IMR-90 (cell line): ENCODE measurements around the gene SYCE3. TPM values are rescaled to one million over a fixed set of nuclear protein-coding genes. Genes with fewer than 3 reads are reported as not detected.
A peak's percentile ranks its signal among the peaks of the same experiment; 100 is the strongest.

Source experiments
- ATAC-seq: fragments of 200-7000 bp; cut with Tn5 transposase; 2 replicates; pipeline ENCODE4 v1.9.1; 2020; ENCODE audit warnings: low read depth, mild to moderate bottlenecking, moderate library complexity
- BruUV-seq: library from RNA; stranded (reverse); fragments of 400-500 nt; replicated peaks from 2 replicates; lab custom pipeline; 2021; lab: Mats Ljungman, UMichigan
- CTCF ChIA-PET: fragments of 300-600 bp; formaldehyde crosslinking; extraction: SDS; loops from one replicate; lab custom pipeline; 2021; ENCODE audit warnings: antibody characterized with exemption; lab: Yijun Ruan, JAX
- POLR2A ChIA-PET: fragments of 300-600 bp; sonication (Branson Sonifier 250); formaldehyde crosslinking; loops from one replicate; lab custom pipeline; 2022; ENCODE audit warnings: antibody characterized with exemption; ENCODE audit not compliant: unreplicated experiment; lab: Charles Lee
- DNase-seq: peaks from one replicate; pipeline ENCODE4 v3.0.0; 2013
- H2AFZ ChIP-seq: replicated peaks from 2 replicates; pipeline ENCODE3; 2013; ENCODE audit warnings: low read length, mild to moderate bottlenecking; ENCODE audit not compliant: poor library complexity
- H2AK5ac ChIP-seq: 2 replicates; pipeline ENCODE4 v1.6.1; 2013; ENCODE audit warnings: low read depth, low read length, inconsistent platforms
- H2AK9ac ChIP-seq: replicated peaks from 2 replicates; pipeline ENCODE3; 2013; ENCODE audit warnings: mild to moderate bottlenecking, low read depth, low read length, moderate library complexity; ENCODE audit not compliant: poor library complexity
- H2BK120ac ChIP-seq: 2 replicates; pipeline ENCODE4 v1.6.1; 2013; ENCODE audit warnings: low read depth, low read length, inconsistent platforms
- H2BK15ac ChIP-seq: 3 replicates; pipeline ENCODE4 v1.6.1; 2013; ENCODE audit warnings: low read depth, low read length, inconsistent platforms
- H2BK20ac ChIP-seq: 2 replicates; pipeline ENCODE4 v1.6.1; 2013; ENCODE audit warnings: low read depth, mild to moderate bottlenecking, inconsistent platforms, low read length, moderate library complexity
- H2BK5ac ChIP-seq: 2 replicates; pipeline ENCODE4 v1.6.1; 2013; ENCODE audit warnings: mild to moderate bottlenecking, low read depth, low read length, inconsistent platforms; ENCODE audit not compliant: poor library complexity, severe bottlenecking
- H3K14ac ChIP-seq: replicated peaks from 2 replicates; pipeline ENCODE4 v1.6.1; 2013; ENCODE audit warnings: low read depth, low read length, inconsistent platforms
- H3K18ac ChIP-seq: 2 replicates; pipeline ENCODE4 v1.6.1; 2013; ENCODE audit warnings: low read depth, low read length, control low read depth
- H3K23ac ChIP-seq: 2 replicates; pipeline ENCODE4 v1.6.1; 2013; ENCODE audit warnings: low read depth, low read length, inconsistent platforms
- H3K27ac ChIP-seq: 2 replicates; pipeline ENCODE4 v1.5.1; 2013; ENCODE audit warnings: mild to moderate bottlenecking, control low read depth, low read length; ENCODE audit not compliant: insufficient read depth
- H3K27me3 ChIP-seq: 2 replicates; pipeline ENCODE4 v1.6.1; 2013; ENCODE audit warnings: low read length; ENCODE audit not compliant: control insufficient read depth, insufficient read depth
- H3K36me3 ChIP-seq: 2 replicates; pipeline ENCODE4 v1.6.1; 2013; ENCODE audit warnings: low read length, mixed read lengths; ENCODE audit not compliant: control insufficient read depth, insufficient read depth
- H3K4ac ChIP-seq: 2 replicates; pipeline ENCODE4 v1.6.1; 2013; ENCODE audit warnings: low read depth, low read length, inconsistent platforms
- H3K4me1 ChIP-seq: 2 replicates; pipeline ENCODE4 v1.6.1; 2013; ENCODE audit warnings: low read length, mixed read lengths; ENCODE audit not compliant: control insufficient read depth, insufficient read depth
- H3K4me2 ChIP-seq: 2 replicates; pipeline ENCODE4 v1.6.1; 2013; ENCODE audit warnings: low read depth, mild to moderate bottlenecking, control low read depth, low read length, moderate library complexity
- H3K4me3 ChIP-seq: 2 replicates; pipeline ENCODE4 v1.5.1; 2013; ENCODE audit warnings: low read depth, mild to moderate bottlenecking, control low read depth, low read length, moderate library complexity; ENCODE audit not compliant: insufficient read depth
- H3K56ac ChIP-seq: 2 replicates; pipeline ENCODE4 v1.6.1; 2013; ENCODE audit warnings: low read length, inconsistent platforms; ENCODE audit not compliant: insufficient read depth; ENCODE audit errors: extremely low read depth
- H3K79me1 ChIP-seq, 2 experiments: 2 replicates each; pipeline ENCODE4 v1.6.1; 2013; ENCODE audit warnings: low read length in 2 of 2, inconsistent platforms in 1 of 2, low read depth in 1 of 2
- H3K9ac ChIP-seq: 2 replicates; pipeline ENCODE4 v1.6.1; 2013; ENCODE audit warnings: low read depth, low read length, control low read depth
- H3K9me1 ChIP-seq: 2 replicates; pipeline ENCODE4 v1.6.1; 2013; ENCODE audit warnings: low read length, inconsistent platforms; ENCODE audit not compliant: insufficient read depth
- H3K9me3 ChIP-seq: 2 replicates; pipeline ENCODE4 v1.6.1; 2013; ENCODE audit warnings: low read length; ENCODE audit not compliant: control insufficient read depth, insufficient read depth
- H4K20me1 ChIP-seq: 2 replicates; pipeline ENCODE4 v1.6.1; 2013; ENCODE audit warnings: low read length, inconsistent platforms; ENCODE audit not compliant: insufficient read depth
- H4K5ac ChIP-seq: 2 replicates; pipeline ENCODE4 v1.6.1; 2013; ENCODE audit warnings: mild to moderate bottlenecking, low read depth, low read length, control low read depth
- H4K8ac ChIP-seq, 2 experiments: 2 replicates each; pipeline ENCODE4 v1.6.1; 2013; ENCODE audit warnings: low read depth in 2 of 2, low read length in 2 of 2, control low read depth in 1 of 2, inconsistent platforms in 1 of 2
- H4K91ac ChIP-seq: 2 replicates; pipeline ENCODE4 v1.6.1; 2013; ENCODE audit warnings: low read depth, low read length, inconsistent platforms; ENCODE audit not compliant: insufficient read depth
- BHLHE40 ChIP-seq: fragments of 150-350 bp; IDR thresholded peaks from 2 replicates; pipeline ENCODE4 v1.6.1; 2016; ENCODE audit warnings: mild to moderate bottlenecking, low read depth, low read length
- CTCF ChIP-seq: conservative IDR thresholded peaks from 2 replicates; pipeline ENCODE4 v1.5.1; 2012; ENCODE audit warnings: mild to moderate bottlenecking, low read depth, low read length, improper control_type of control experiment
- RAD21 ChIP-seq: IDR thresholded peaks from 2 replicates; pipeline ENCODE4 v1.6.1; 2012; ENCODE audit warnings: low read length, improper control_type of control experiment
- SMC3 ChIP-seq: fragments of 150-350 bp; IDR thresholded peaks from 2 replicates; pipeline ENCODE4 v1.6.1; 2016; ENCODE audit warnings: low read depth, mild to moderate bottlenecking, antibody characterized with exemption, low read length, moderate library complexity
- WGBS, 2 experiments: methylation state at CpG; one replicate each; pipeline versions ENCODE4 v1.1.5 to v1.1.7; 2013; ENCODE audit warnings: missing lambda C conversion rate in 2 of 2; ENCODE audit not compliant: insufficient read length in 1 of 2; ENCODE audit errors: extremely low coverage in 2 of 2; 5-methylcytosine and 5-hydroxymethylcytosine counted together
- dilution Hi-C: fragments of 300-500 bp; cut with HindIII; formaldehyde crosslinking; loops from one replicate; pipeline ENCODE4 v1.14.3; 2018; ENCODE audit warnings: low sequenced_read_pairs; ENCODE audit not compliant: unreplicated experiment
- in situ Hi-C: fragments of 300-500 bp; cut with MboI; formaldehyde crosslinking; loops from 3 replicates; pipeline ENCODE4 v1.14.3; 2019; ENCODE audit warnings: low sequenced_read_pairs, inconsistent platforms, mixed read lengths
- intact Hi-C: fragments of 100-400 bp; cut with micrococcal nuclease; formaldehyde crosslinking; loops from 2 replicates; pipeline ENCODE4 v1.10.0; 2022
- polyA plus RNA-seq, 3 experiments: library from polyadenylated mRNA; depleted of rRNA; stranded (reverse); fragments of >200 nt; gene quantifications; 2 replicates each; pipeline ENCODE4 v1.2.3, GENCODE V29; 2012; ENCODE audit warnings: low replicate concordance in 1 of 3
- total RNA-seq: library from RNA; depleted of rRNA; stranded (reverse); fragments of >200 nt; gene quantifications from 2 replicates; pipeline ENCODE4 v1.2.3, GENCODE V29; 2012

The SYCE3 gene
- total and polyA plus RNA-seq, 2 of the 4 experiments (the other 2 are of a cell fraction) = not detected

- Histone ChIP-seq H3K36me3 (peaks cover 2% of the 10 kb centered on the region; the same call in 1 of the 2 replicates), H2BK120ac (no peak overlapping the region), H2BK5ac (no peak overlapping the region), H3K23ac (no peak overlapping the region), H3K4me1 (peaks cover 12% of the 10 kb centered on the region), H3K9me3 (no peaks in the 10 kb centered on the region), H4K91ac (no peak overlapping the region), H3K4me3 (no peak overlapping the region), H3K9ac (no peak overlapping the region), H2AFZ (no peak overlapping the region), H4K20me1 (no peaks in the 10 kb centered on the region), H3K27ac (no peak overlapping the region), H3K79me1 (peaks cover 1 to 17% of the 10 kb centered on the region in 2 experiments; a peak in 3 of 4 replicates), H2BK20ac (no peak overlapping the region), H3K18ac (no peak overlapping the region), H2BK15ac (no peak overlapping the region), H2AK5ac (no peak overlapping the region), H3K4ac (no peak overlapping the region), H3K9me1 (peaks cover 19% of the 10 kb centered on the region), H2AK9ac (no peak overlapping the region), H4K5ac (no peak overlapping the region), H3K27me3 (no peaks in the 10 kb centered on the region), H3K4me2 (no peak overlapping the region), H3K14ac (no peak overlapping the region), H3K56ac (no peak overlapping the region), H4K8ac (no peak overlapping the region)
- in situ Hi-C loops (loop anchor here (5.0 kb wide), 1 partner anchor 49 kb away; the partner anchor contains the start of gene SCO2), intact Hi-C loops (loop anchor here (5.0 kb wide), 1 partner anchor 46 kb away; no protein-coding TSS in a partner anchor), dilution Hi-C loops (no loop called here)
- DNase-seq = peak; percentile 44
- 0 out of 2 replicates have a peak, but pooled peaks have one; percentile 38 for ATAC-seq
- CTCF ChIA-PET = no interaction called here
- TF ChIP-seq SMC3 (peak; percentile 30; the same call in 1 of the 2 replicates), RAD21 (peak; percentile 61), BHLHE40 (no peak), CTCF (peak; percentile 60)
- POLR2A ChIA-PET = no interaction called here
- no TSS peak for BruUV-seq
- WGBS, 2 experiments = 43% methylated on average over 1 of the region's 5 CpGs; no CpG with 5 or more reads in 1 of the 2 experiments
Observed at GRCh38 chr22:50576070-50576469, 13.4 kb upstream of the SYCE3 start.
